Stimulated activated CD4-positive, alpha-beta T cell treated with anti-CD3 and anti-CD28 coated beads, Interleukin-12 subunit alpha, Interleukin-12 subunit beta, amount 100 ng/mL, for 24 hours (primary cell): Measurements from ENCODE around the gene PPP5C.
"Not testable (repeated sequence)": the region's sequence is repeated elsewhere in the genome, so short reads cannot be mapped to it uniquely, and the experiment has no call there.

Experiments used
- DNase-seq, 2 experiments: peaks; one replicate each; pipeline ENCODE4 v3.0.0-alpha.2; 2020; ENCODE audit warnings: low read depth in 2 of 2

The PPP5C gene

DNA sequence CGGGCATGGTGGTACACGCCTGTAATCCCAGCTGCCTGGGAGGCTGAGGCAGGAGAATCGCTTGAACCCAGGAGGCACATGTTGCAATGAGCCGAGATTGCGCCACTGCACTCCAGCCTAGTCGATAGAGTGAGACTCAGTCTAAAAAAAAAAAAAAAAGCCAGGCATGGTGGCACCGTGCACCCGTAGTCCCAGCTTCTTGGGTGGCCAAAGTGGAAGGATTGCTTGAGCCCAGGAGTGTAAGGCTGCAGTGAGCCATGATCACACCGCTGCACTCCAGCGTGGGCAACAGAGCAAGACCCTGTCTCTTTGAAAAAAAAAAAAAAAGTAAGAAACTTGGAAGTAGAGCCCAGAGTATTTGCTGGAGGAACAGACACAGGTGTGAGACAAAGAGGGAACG is 38.7 kb downstream of the PPP5C start:
- no peak for DNase-seq

- DNase-seq: no peak
Observed at GRCh38 chr19:46386151-46386550, 39.3 kb downstream of the PPP5C start.

- no peak for DNase-seq
Observed at GRCh38 chr19:46386996-46387712, 40.3 kb downstream of the PPP5C start.

DNA sequence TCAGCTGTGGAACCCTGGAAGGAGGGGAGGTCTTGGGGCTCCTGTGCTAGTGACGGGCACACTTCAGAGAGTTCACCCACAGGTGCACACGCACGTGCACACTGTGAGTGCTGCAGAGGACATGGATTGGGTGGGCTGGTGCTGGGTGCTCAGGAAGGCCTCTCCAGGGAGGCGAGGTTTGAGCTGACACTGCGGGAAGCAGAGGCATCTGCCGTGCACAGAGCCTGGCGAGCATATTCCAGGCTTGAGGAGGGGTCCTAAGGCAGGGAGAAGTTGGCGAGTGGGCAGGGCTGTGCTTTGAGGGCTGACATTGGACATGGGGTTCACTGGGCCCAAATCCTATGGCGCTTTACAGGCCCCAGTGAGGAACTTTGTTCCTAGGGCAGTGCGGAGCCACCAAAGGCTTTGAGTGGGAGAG is 40.8 kb downstream of the PPP5C start:
- no peak for DNase-seq

- DNase-seq: no peak
Observed at GRCh38 chr19:46388311-46389095, 41.6 kb downstream of the PPP5C start.

DNA sequence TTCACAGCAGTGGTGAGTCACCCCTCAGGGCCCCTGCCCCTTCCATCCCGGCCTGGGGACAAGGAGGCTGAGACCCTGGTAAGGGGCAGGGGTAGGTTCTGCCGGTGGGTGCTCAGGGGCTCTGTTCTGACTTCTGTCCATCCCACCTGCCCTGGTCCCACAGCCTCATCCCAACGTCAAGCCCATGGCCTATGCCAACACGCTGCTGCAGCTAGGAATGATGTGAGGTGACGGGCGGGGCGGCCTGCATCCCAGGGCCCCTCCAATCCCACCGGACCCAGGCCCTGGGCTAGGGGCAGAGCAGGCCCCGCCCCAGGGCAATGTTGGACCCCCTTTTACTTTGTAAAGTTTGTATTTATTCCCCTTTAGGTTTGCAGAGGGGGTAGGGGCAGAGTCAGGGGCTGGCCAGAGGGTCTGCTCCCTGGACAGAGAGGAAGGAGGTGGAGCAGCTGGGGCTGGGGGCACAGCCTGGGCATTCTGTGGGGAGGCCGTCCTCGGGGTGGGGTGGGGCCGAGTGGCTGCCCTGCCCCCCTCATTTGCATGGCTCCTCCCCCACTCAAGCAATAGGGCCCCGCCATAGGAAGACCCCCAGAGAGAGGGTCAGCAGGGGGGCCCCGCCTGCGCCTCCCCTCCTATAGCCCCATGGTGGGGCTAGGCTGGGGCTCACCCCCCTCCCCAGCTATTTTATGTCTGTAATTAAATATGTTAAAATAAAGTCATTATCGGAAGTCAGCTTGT is 43.4 kb downstream of the PPP5C start:
- DNase-seq: no peak

GRCh38 chr19:46390866-46391265 is 44.0 kb downstream of the PPP5C start:
- DNase-seq: no peak

GRCh38 chr19:46391296-46392251 is 44.7 kb downstream of the PPP5C start:
- DNase-seq: no peak

- DNase-seq: no peak
Observed at GRCh38 chr19:46392252-46392801, 45.4 kb downstream of the PPP5C start.

DNA sequence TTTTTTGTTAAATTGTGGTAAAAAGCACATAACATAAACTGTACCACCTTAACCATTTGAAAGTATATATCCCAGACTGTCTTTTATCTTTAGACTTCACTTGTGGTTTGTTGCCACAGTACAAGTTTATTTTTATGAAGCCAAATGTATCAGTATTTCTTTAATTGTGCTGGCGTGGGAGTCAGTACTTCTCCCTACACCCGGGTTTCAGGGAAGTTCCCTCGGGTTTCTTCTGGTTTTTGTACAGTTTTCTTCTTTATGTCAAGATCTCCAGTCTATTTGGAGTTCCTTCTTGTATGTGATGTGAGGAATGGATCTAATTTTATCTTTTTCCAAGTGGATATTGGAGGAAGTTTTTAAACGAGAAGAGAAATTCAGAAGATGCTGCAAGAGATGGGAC is 46.0 kb downstream of the PPP5C start:
- DNase-seq: no peak

- no peak for DNase-seq
Observed at GRCh38 chr19:46393456-46394401, 46.8 kb downstream of the PPP5C start.

DNA sequence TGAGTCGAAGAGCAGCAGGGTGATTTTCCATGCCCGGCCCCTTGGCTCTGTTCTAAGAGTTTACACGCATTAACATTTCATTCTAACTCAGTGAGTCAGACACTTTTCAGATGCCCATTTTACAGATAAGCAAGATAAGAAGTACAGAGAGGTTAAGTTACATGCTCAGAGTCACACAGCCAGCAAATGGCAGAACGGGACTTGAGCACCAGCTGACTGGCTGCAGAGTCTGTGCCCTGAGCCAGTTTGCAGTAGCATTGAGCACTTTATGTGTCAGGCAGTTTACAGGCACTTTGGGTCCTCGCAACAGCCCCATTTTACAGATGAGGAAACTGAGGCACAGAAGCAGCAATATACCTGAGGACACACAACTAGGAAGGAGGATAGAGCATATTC is 47.5 kb downstream of the PPP5C start:
- no peak for DNase-seq

- DNase-seq: not testable (repeated sequence)
Observed at GRCh38 chr19:46397801-46398479, 51.1 kb downstream of the PPP5C start.

DNA sequence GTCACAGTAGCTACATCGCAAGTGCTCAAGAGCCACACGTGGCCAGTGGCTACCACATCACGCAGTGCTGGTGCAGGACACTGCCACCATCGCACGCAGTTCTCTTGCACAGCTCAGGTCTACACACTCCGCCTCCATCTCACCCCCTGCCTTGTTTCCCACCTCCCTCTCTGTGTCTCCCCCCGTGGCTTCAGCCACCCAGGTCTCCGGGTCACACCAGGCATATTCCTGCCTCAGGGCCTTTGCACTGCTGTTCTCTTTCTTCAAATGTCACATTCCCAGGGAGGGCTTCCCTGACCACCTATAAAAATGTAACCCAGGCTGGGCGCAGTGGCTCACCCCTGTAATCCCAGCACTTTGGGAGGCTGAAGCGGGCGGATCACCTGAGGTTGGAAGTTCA is 55.8 kb downstream of the PPP5C start:
- DNase-seq: no peak

GRCh38 chr19:46404055-46404752 is 57.3 kb downstream of the PPP5C start:
- no peak for DNase-seq

- DNase-seq: no peak
Observed at GRCh38 chr19:46404753-46405468, 58.0 kb downstream of the PPP5C start.

DNA sequence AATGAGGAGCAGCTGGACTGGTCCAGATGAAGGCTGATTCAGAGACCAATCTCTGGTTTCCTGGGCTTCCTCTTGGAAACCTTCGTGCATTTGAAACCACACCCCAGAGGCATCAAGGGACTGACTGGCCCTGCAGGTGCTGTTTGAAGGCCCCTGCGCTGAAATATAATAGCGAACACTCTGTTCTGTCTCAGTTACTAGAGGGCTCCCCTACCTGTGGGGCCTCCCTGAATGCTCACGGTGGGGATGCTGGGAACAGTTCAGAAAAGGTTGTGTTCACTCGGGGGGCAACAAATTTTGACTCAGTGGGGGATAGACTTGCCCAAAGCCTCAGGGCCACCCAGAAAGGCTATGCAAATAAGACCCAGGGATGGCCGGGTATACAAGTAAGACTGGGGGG is 60.1 kb downstream of the PPP5C start:
- no peak for DNase-seq
